Activated B cell treated with CpG ODN at 0.5 μM for 24 hours (primary cell): Measurements from ENCODE around the gene SMYD1. TPM values are rescaled to one million over a fixed set of nuclear protein-coding genes. Genes with fewer than 3 reads are reported as not detected.

ENCODE experiments used
- ATAC-seq: fragments of 200-7000 bp; cut with Tn5 transposase; one replicate; pipeline ENCODE4 v1.10.0; 2021; ENCODE audit warnings: low read depth, mild to moderate bottlenecking, moderate library complexity
- CTCF ChIA-PET: fragments of 350-600 bp; sonication (Branson Sonifier 250); formaldehyde crosslinking; loops from one replicate; lab custom pipeline; 2021; ENCODE audit warnings: antibody characterized with exemption; lab: Charles Lee
- POLR2A ChIA-PET: fragments of 350-600 bp; sonication (Branson Sonifier 250); formaldehyde crosslinking; loops from one replicate; lab custom pipeline; 2021; ENCODE audit warnings: antibody characterized with exemption; lab: Charles Lee
- DNase-seq: peaks from one replicate; pipeline ENCODE4 v3.0.0; 2022
- H3K27ac Mint-ChIP-seq: one replicate; pipeline ENCODE4 v1.8.0; 2020; ENCODE audit warnings: mixed read lengths
- H3K27me3 Mint-ChIP-seq: one replicate; pipeline ENCODE4 v1.8.0; 2021; ENCODE audit warnings: mixed read lengths
- H3K36me3 Mint-ChIP-seq: one replicate; pipeline ENCODE4 v1.8.0; 2021; ENCODE audit warnings: low read depth, mixed read lengths
- H3K4me1 Mint-ChIP-seq: one replicate; pipeline ENCODE4 v1.8.0; 2021; ENCODE audit warnings: mixed read lengths
- H3K4me3 Mint-ChIP-seq: one replicate; pipeline ENCODE4 v1.8.0; 2020; ENCODE audit warnings: mild to moderate bottlenecking, mixed read lengths
- H3K9me3 Mint-ChIP-seq: one replicate; pipeline ENCODE4 v1.8.0; 2020; ENCODE audit warnings: mixed read lengths
- intact Hi-C: fragments of 100-400 bp; cut with micrococcal nuclease; formaldehyde crosslinking; loops from one replicate; pipeline ENCODE4 v1.15.1; 2024
- total RNA-seq: library from RNA; stranded (reverse); gene quantifications from 2 replicates; pipeline ENCODE4 v1.2.3, GENCODE V29; 2022
- TF ChIP-seq, protein P1 (sequence below): fragments of 200-600 bp; IDR thresholded peaks from one replicate; pipeline ENCODE4 v1.8.0; 2022; ENCODE audit warnings: antibody characterized with exemption, mild to moderate bottlenecking

SMYD1 gene
- total RNA-seq, 1 donor from 2014 or later = not detected

DNA sequence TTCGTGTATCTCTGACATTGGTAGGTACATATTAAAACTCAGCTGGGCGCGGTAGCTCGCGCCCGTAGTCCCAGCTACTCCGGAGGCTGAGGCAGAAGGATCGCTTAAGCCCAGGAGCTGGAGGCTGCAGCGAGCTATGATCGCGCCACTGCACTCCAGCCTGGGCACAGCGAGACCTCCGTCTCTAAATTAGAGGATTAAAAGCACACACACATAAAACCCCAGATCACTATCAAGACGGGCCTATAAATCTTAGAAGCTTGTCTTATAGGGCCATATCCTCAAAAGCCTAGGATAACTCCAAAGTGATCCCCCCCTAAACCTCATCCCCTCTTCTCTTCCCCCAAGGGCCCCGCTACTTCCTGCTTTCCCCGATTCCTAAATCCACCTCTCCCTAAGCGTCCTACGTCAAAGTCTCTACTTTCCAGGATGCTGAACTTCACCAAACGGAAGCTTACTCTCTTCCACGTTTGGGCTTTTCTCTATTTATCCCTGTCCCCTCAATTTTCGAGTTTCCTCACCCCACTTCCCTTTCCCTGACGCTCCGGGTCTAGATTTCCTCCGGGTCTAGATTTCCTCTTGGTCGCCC, 12.7 kb upstream of the SMYD1 start:
- no peak for DNase-seq
- TF ChIP-seq, protein P1, sequence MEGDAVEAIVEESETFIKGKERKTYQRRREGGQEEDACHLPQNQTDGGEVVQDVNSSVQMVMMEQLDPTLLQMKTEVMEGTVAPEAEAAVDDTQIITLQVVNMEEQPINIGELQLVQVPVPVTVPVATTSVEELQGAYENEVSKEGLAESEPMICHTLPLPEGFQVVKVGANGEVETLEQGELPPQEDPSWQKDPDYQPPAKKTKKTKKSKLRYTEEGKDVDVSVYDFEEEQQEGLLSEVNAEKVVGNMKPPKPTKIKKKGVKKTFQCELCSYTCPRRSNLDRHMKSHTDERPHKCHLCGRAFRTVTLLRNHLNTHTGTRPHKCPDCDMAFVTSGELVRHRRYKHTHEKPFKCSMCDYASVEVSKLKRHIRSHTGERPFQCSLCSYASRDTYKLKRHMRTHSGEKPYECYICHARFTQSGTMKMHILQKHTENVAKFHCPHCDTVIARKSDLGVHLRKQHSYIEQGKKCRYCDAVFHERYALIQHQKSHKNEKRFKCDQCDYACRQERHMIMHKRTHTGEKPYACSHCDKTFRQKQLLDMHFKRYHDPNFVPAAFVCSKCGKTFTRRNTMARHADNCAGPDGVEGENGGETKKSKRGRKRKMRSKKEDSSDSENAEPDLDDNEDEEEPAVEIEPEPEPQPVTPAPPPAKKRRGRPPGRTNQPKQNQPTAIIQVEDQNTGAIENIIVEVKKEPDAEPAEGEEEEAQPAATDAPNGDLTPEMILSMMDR = no peak
- ATAC-seq = no peak
- intact Hi-C loops = loop anchor here (2.0 to 10.0 kb wide), 3 partner anchors 38 to 1610 kb away; partner anchors contain the start of genes CHMP3, KDM3A and RNU2-63P
- Mint-ChIP-seq H3K27ac (peak overlapping the region; percentile 96), H3K4me1 (peaks cover 39% of the 10 kb centered on the region), H3K4me3 (peak overlapping the region; percentile 92), H3K27me3 (no peaks in the 10 kb centered on the region), H3K36me3 (peaks cover 33% of the 10 kb centered on the region), H3K9me3 (no peaks in the 10 kb centered on the region)
- ChIA-PET CTCF (no interaction called here), POLR2A (interaction anchor here (0.7 to 4.5 kb wide), 3 partner anchors 10 to 1612 kb away, joined by 3 to 40 read pairs (median 6); partner anchors contain the start of gene RNU2-63P)

DNA sequence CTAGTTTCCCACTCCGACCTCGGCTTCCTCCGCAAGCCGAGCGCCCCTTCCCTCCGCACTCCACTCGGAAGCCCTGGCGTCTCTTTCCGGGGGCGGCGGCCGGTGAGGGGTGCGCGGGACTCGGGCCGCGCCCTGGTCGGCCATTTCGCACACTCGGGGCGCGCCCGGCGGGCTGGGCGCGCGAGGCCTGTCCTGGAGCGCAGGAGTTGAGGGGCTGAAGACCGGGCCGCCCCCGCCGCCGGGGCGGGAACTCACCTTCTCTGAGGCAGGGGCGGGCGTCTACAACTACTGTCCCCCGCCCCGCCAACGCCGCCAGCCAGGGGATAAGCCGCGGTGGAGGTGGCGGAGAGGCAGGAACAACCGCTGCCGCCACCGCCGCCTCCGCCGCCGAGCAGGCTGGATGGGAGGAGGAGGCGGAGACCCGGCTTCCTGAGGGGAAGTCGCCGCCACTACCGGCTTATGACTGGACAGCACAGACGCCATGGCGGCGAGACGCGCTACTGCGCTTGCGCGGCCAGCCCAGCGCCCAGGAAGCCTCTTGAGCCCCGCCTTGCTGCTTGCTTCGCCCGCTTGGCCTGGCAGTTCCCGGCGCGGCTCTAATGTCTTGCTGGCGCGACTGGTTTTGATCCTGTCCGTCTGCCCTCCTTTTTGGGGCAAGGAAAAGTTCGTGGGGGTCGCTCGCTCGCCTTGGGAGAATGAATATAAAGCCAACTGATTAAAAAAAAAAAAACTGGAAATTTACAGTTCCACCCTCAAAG, 12.1 kb upstream of the SMYD1 start, which contains the start of gene KRCC1:
Gene KRCC1 (minus strand): TSS at position 413 of the 758 bp plus-strand sequence. CDS start 27,220 bp downstream, outside the sequence.
- Mint-ChIP-seq H3K27me3 (no peaks in the 10 kb centered on the region), H3K4me1 (peaks cover 39% of the 10 kb centered on the region)
- CTCF ChIA-PET = no interaction called here

DNA sequence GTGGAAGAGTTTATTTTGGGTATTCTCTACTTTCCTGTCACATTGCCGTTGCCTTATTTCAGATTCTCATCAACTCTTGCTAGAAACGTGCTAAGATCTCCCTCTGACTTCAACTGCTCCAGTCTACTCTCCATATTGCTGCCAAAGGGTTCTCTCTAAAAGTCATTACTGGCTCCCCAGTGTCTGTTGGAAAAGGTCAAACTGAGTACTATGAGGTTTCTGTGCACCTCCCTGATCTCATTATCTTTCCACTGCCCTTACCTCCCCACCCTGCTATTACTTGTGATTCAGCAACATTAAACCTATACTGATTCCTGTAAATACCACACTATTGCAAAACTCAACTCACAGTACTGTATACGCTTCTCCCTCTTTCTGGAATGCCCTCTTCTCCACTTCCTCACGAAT, 10.2 kb upstream of the SMYD1 start:
- intact Hi-C loops = loop anchor here (5.0 to 10.0 kb wide), 2 partner anchors 1495 to 1613 kb away; partner anchors contain the start of genes CHMP3 and KDM3A
- POLR2A ChIA-PET = interaction anchor here (4.5 kb wide), 1 partner anchor 41 kb away, joined by 40 read pairs; the partner anchor contains the start of gene RNU2-63P
- no peak overlapping the region for H3K4me3 Mint-ChIP-seq

More for the DNA sequence above, 12.1 kb upstream of the SMYD1 start, which contains the start of gene KRCC1:
- Mint-ChIP-seq H3K36me3 (peaks cover 30% of the 10 kb centered on the region), H3K27ac (peak within 1 kb of the TSS; percentile 96), H3K9me3 (no peaks in the 10 kb centered on the region), H3K4me3 (peak within 1 kb of the TSS; percentile 92)
- intact Hi-C loops = loop anchor here (2.0 to 10.0 kb wide), 3 partner anchors 39 to 1611 kb away; partner anchors contain the start of genes CHMP3, KDM3A and RNU2-63P
- TF ChIP-seq, protein P1 = no peak
- ATAC-seq (peak; percentile 95), DNase-seq (peak; percentile 88)
- POLR2A ChIA-PET = interaction anchor here (0.7 to 4.5 kb wide), 3 partner anchors 10 to 1613 kb away, joined by 3 to 40 read pairs (median 6); partner anchors contain the start of gene RNU2-63P

DNA sequence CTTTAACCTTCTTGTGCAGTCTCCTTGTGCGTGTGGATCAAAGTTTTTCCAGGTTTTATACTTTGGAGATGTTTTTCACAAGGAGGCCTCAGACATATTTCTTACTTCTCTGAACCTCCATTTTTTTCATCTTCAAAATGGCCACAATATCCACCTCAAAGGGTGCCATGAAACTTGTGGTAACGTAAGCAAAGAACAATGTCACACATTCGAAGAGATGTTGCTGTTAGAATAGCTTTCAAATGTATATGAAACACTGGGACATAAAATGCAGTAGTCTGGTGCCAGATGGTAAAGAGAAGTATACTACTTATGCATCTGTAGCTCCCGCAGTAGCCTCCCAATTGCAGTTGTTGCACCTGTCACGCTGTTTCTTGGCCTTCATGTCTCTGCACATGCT, 9.4 kb upstream of the SMYD1 start:
- ATAC-seq = no peak
- no peaks in the 10 kb centered on the region for H3K9me3 Mint-ChIP-seq
- no peak overlapping the region for H3K27ac Mint-ChIP-seq
- H3K4me1 Mint-ChIP-seq = peaks cover 29% of the 10 kb centered on the region
- H3K36me3 Mint-ChIP-seq = peaks cover 16% of the 10 kb centered on the region
- CTCF ChIA-PET = interaction anchor here (1.2 kb wide), 1 partner anchor 102 kb away, joined by 3 read pairs; no protein-coding TSS in a partner anchor
- intact Hi-C loops = loop anchor here (5.0 to 10.0 kb wide), 2 partner anchors 1496 to 1613 kb away; partner anchors contain the start of genes CHMP3 and KDM3A
- TF ChIP-seq, protein P1 = no peak
- DNase-seq = no peak
- POLR2A ChIA-PET = no interaction called here
- no peaks in the 10 kb centered on the region for H3K27me3 Mint-ChIP-seq
- H3K4me3 Mint-ChIP-seq = no peak overlapping the region

More for the DNA sequence above, 10.2 kb upstream of the SMYD1 start:
- CTCF ChIA-PET = interaction anchor here (1.2 kb wide), 1 partner anchor 30 kb away, joined by 3 read pairs; no protein-coding TSS in a partner anchor
- no peak for ATAC-seq
- Mint-ChIP-seq H3K9me3 (no peaks in the 10 kb centered on the region), H3K27me3 (no peaks in the 10 kb centered on the region), H3K27ac (no peak overlapping the region), H3K36me3 (peaks cover 21% of the 10 kb centered on the region), H3K4me1 (peaks cover 35% of the 10 kb centered on the region)
- DNase-seq = no peak
- TF ChIP-seq, protein P1 = no peak
